Measurements from ENCODE around the gene TMPRSS9. TPM values are rescaled to one million over a fixed set of nuclear protein-coding genes. Genes with fewer than 3 reads are reported as not detected.
A peak's percentile ranks its signal among the peaks of the same experiment; 100 is the strongest.

The TMPRSS9 gene
- total RNA-seq, 2 donors from 2014 or later = 0.25 TPM; not detected in 1

- Histone ChIP-seq H3K36me3 (no peaks in the 10 kb centered on the region), H3K9ac (ENCODE audit: low read depth in 2 of 2, low read length in 2 of 2) (peak overlapping the region; percentile 61 to 98), H3K4me1 (peaks cover 24% of the 10 kb centered on the region), H3K27me3 (no peaks in the 10 kb centered on the region), H3K4me3 (peak overlapping the region; percentile 12), H3K27ac (peak overlapping the region; percentile 92), H3K9me3 (no peaks in the 10 kb centered on the region)
- TF ChIP-seq, protein P1, sequence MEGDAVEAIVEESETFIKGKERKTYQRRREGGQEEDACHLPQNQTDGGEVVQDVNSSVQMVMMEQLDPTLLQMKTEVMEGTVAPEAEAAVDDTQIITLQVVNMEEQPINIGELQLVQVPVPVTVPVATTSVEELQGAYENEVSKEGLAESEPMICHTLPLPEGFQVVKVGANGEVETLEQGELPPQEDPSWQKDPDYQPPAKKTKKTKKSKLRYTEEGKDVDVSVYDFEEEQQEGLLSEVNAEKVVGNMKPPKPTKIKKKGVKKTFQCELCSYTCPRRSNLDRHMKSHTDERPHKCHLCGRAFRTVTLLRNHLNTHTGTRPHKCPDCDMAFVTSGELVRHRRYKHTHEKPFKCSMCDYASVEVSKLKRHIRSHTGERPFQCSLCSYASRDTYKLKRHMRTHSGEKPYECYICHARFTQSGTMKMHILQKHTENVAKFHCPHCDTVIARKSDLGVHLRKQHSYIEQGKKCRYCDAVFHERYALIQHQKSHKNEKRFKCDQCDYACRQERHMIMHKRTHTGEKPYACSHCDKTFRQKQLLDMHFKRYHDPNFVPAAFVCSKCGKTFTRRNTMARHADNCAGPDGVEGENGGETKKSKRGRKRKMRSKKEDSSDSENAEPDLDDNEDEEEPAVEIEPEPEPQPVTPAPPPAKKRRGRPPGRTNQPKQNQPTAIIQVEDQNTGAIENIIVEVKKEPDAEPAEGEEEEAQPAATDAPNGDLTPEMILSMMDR (IDR thresholded peaks at IDR 0.05) = no peak
- peak; percentile 32 for DNase-seq
- intact Hi-C loops (cut with DNase I) = loop anchor here (5.0 kb wide), 1 partner anchor 62 kb away; no protein-coding TSS in a partner anchor
These were observed 29.8 kb upstream of the TMPRSS9 start for GRCh38 chr19:2330255-2330631.

DNA sequence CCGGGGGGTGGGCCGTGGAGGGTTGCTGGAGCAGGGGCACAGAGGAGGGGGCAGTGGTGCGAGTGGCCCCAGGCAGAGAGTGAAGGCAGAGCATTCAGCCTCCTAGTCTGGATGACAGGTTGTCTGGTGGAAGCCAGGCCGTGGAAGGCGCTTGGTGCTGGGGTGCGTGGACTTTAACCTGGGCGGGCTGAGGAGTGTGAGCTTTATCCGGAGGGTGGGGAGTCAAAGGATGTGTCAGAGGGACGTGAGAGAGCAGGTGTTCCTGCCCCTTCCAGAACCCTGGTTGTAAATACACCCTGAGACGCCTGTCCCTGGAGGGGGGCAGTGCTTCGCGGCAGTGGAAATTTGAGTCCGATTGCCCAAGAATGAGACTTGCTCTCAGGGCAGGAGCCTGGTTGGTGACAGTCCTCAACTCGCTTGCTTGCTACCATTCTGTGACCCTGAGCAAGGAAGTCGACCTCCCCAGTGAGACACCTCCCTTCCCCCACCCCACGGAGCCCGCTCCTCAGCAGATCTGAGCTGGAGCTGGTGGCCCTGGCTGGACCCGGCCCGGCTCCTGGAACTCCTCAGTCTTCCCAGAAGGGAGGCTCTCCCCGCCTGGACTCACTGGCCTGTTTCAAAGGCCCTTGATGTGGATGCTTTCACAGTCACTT lies 29.3 kb upstream of the TMPRSS9 start:
- DNase-seq = peak; percentile 96
- TF ChIP-seq, protein P1 (IDR thresholded peaks at IDR 0.05) = no peak
- intact Hi-C loops (cut with DNase I) = loop anchor here (5.0 kb wide), 1 partner anchor 62 kb away; no protein-coding TSS in a partner anchor
- H3K9ac ChIP-seq (ENCODE audit: low read depth in 2 of 2, low read length in 2 of 2) = peak overlapping the region; percentile 61 to 98
- H3K36me3 ChIP-seq = no peaks in the 10 kb centered on the region
- peaks cover 24% of the 10 kb centered on the region for H3K4me1 ChIP-seq
- peak overlapping the region; percentile 12 for H3K4me3 ChIP-seq
- no peaks in the 10 kb centered on the region for H3K9me3 ChIP-seq
- no peaks in the 10 kb centered on the region for H3K27me3 ChIP-seq
- peak overlapping the region; percentile 92 for H3K27ac ChIP-seq

- intact Hi-C loops (cut with DNase I) = loop anchor here (5.0 kb wide), 1 partner anchor 61 kb away; no protein-coding TSS in a partner anchor
- Histone ChIP-seq H3K4me3 (no peak overlapping the region), H3K9me3 (no peaks in the 10 kb centered on the region), H3K9ac (ENCODE audit: low read depth in 2 of 2, low read length in 2 of 2) (peak overlapping the region; percentile 58 to 98), H3K27me3 (no peaks in the 10 kb centered on the region), H3K4me1 (peaks cover 24% of the 10 kb centered on the region), H3K27ac (peak overlapping the region; percentile 92), H3K36me3 (no peaks in the 10 kb centered on the region)
- DNase-seq = no peak
- TF ChIP-seq, protein P1 (IDR thresholded peaks at IDR 0.05) = no peak
These were observed 28.3 kb upstream of the TMPRSS9 start for GRCh38 chr19:2331601-2332246.

DNA sequence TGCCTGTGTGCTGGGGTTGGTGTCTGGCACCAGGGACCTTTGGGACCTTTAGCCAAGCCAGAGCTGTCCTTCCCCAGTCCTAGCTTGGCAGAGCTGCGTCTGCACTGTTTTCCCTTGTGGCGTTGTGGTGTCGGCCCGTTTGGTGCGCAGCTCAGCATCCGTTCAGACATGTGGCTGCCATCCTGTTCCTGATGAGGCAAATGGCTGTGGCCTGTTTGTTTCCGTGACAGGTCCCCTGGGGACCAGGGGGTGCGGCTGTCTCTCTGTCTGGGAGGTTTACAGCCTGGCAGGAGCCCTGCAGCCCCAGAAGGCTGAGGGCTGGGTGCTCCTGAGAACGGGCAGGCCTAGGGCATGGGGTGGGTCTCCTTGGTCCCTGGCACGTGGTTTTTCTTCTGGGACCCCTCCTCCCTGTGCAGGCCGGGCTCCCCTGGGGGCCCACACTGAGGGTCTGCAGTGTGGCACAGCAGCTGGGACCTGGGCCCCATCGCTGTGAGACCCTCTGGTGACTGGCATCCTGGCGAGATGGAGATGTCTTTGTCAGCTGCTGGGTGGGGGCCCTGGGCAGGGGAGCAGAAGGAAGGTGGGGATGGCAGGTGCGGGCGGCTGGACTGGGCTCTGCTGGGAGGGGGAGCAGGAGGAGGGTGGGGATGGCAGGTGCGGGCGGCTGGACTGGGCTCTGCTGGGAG lies 27.6 kb upstream of the TMPRSS9 start:
- TF ChIP-seq, protein P1 (IDR thresholded peaks at IDR 0.05) = no peak
- intact Hi-C loops (cut with DNase I) = loop anchor here (5.0 kb wide), 1 partner anchor 60 kb away; no protein-coding TSS in a partner anchor
- Histone ChIP-seq H3K27me3 (no peaks in the 10 kb centered on the region), H3K36me3 (no peaks in the 10 kb centered on the region), H3K9ac (ENCODE audit: low read depth in 2 of 2, low read length in 2 of 2) (peak overlapping the region; percentile 58 to 98), H3K4me1 (peaks cover 24% of the 10 kb centered on the region), H3K4me3 (no peak overlapping the region), H3K9me3 (no peaks in the 10 kb centered on the region), H3K27ac (peak overlapping the region; percentile 92)
- DNase-seq = peak; percentile 65

- H3K36me3 ChIP-seq = no peaks in the 10 kb centered on the region
- peak overlapping the region; percentile 71 for H3K27ac ChIP-seq
- no peaks in the 10 kb centered on the region for H3K9me3 ChIP-seq
- peaks cover 24% of the 10 kb centered on the region for H3K4me1 ChIP-seq
- intact Hi-C loops (cut with DNase I) = loop anchor here (5.0 kb wide), 1 partner anchor 59 kb away; no protein-coding TSS in a partner anchor
- no peak overlapping the region for H3K4me3 ChIP-seq
- peak; percentile 87 for DNase-seq
- H3K9ac ChIP-seq (ENCODE audit: low read depth in 2 of 2, low read length in 2 of 2) = peak overlapping the region; percentile 58 to 84
- TF ChIP-seq, protein P1 (IDR thresholded peaks at IDR 0.05) = no peak
- H3K27me3 ChIP-seq = no peaks in the 10 kb centered on the region
These were observed 26.8 kb upstream of the TMPRSS9 start for GRCh38 chr19:2333027-2333806.

All from colonic mucosa (tissue), 4 donors.